MCF 10A (cell line): Measurements from ENCODE around the gene EMCN. TPM values are rescaled to one million over a fixed set of nuclear protein-coding genes. Genes with fewer than 3 reads are reported as not detected.

ENCODE experiments used
- BruUV-seq: library from RNA; stranded (reverse); fragments of 400-500 nt; replicated peaks from 2 replicates; lab custom pipeline; 2021; lab: Mats Ljungman, UMichigan
- CTCF ChIA-PET: fragments of 300-600 bp; sonication (Branson Sonifier 250); formaldehyde crosslinking; extraction: SDS; loops from one replicate; lab custom pipeline; 2021; ENCODE audit warnings: antibody characterized with exemption, inconsistent platforms; lab: Yijun Ruan, JAX
- POLR2A ChIA-PET: fragments of 300-600, 350-650 bp; sonication (Branson Sonifier 250); formaldehyde crosslinking; extraction: SDS; loops from one replicate; lab custom pipeline; 2020; ENCODE audit warnings: antibody characterized with exemption, inconsistent platforms; lab: Yijun Ruan, JAX
- DNase-seq: peaks from one replicate; pipeline ENCODE4 v3.0.0-alpha.2; 2018; ENCODE audit not compliant: unreplicated experiment
- H3K27ac Mint-ChIP-seq: one replicate; pipeline ENCODE4 v1.8.0; 2022; ENCODE audit warnings: mild to moderate bottlenecking, low read depth, mixed read lengths; ENCODE audit not compliant: unreplicated experiment
- H3K27me3 Mint-ChIP-seq: one replicate; pipeline ENCODE4 v1.8.0; 2022; ENCODE audit warnings: mixed read lengths; ENCODE audit not compliant: insufficient read depth, unreplicated experiment
- H3K36me3 Mint-ChIP-seq: one replicate; pipeline ENCODE4 v1.8.0; 2022; ENCODE audit warnings: mild to moderate bottlenecking, moderate library complexity, mixed read lengths; ENCODE audit not compliant: insufficient read depth, unreplicated experiment
- H3K4me1 Mint-ChIP-seq: one replicate; pipeline ENCODE4 v1.8.0; 2022; ENCODE audit warnings: mixed read lengths; ENCODE audit not compliant: insufficient read depth, unreplicated experiment
- H3K4me3 Mint-ChIP-seq: one replicate; pipeline ENCODE4 v1.8.0; 2022; ENCODE audit warnings: mild to moderate bottlenecking, moderate library complexity, mixed read lengths; ENCODE audit not compliant: unreplicated experiment
- H3K9me3 Mint-ChIP-seq: one replicate; pipeline ENCODE4 v1.8.0; 2022; ENCODE audit warnings: mixed read lengths; ENCODE audit not compliant: unreplicated experiment
- intact Hi-C: fragments of 100-400 bp; cut with micrococcal nuclease; formaldehyde crosslinking; loops from 2 replicates; pipeline ENCODE4 v1.14.1; 2022
- total RNA-seq: library from RNA; stranded (reverse); gene quantifications from 2 replicates; pipeline ENCODE4 v1.2.3, GENCODE V29; 2022
- TF ChIP-seq, protein P1 (sequence below): fragments of 200-600 bp; IDR thresholded peaks from one replicate; pipeline ENCODE4 v1.8.0; 2022; ENCODE audit warnings: antibody characterized with exemption, mild to moderate bottlenecking; ENCODE audit not compliant: unreplicated experiment

The EMCN gene
- total RNA-seq, 1 experiment from 2014 or later = not detected

DNA sequence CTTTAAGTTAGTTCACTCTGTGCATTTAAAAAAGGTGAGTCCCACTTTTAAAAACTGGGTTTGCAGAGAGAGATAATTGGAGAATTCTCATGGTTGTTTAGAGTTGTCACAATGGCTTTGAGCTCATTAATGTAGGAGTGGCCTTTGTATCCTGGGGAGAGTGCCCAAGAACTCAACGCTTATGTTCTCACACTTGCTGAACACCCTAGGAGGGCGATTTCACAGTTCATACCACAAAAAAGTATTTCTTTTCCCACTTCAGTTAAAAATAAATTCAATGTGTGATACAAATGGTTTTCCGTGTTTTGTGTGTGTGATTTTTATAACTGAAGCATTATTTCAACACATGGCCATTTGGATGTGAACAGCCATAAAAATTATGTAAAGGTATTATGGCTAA lies 8.4 kb downstream of the EMCN start:
- Mint-ChIP-seq H3K36me3 (no peaks in the 10 kb centered on the region), H3K4me1 (no peaks in the 10 kb centered on the region), H3K4me3 (no peak overlapping the region), H3K27ac (no peak overlapping the region), H3K27me3 (no peaks in the 10 kb centered on the region), H3K9me3 (peaks cover 5% of the 10 kb centered on the region)
- no peak for DNase-seq
- BruUV-seq = no TSS peak
- TF ChIP-seq, protein P1, sequence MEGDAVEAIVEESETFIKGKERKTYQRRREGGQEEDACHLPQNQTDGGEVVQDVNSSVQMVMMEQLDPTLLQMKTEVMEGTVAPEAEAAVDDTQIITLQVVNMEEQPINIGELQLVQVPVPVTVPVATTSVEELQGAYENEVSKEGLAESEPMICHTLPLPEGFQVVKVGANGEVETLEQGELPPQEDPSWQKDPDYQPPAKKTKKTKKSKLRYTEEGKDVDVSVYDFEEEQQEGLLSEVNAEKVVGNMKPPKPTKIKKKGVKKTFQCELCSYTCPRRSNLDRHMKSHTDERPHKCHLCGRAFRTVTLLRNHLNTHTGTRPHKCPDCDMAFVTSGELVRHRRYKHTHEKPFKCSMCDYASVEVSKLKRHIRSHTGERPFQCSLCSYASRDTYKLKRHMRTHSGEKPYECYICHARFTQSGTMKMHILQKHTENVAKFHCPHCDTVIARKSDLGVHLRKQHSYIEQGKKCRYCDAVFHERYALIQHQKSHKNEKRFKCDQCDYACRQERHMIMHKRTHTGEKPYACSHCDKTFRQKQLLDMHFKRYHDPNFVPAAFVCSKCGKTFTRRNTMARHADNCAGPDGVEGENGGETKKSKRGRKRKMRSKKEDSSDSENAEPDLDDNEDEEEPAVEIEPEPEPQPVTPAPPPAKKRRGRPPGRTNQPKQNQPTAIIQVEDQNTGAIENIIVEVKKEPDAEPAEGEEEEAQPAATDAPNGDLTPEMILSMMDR = no peak
- POLR2A ChIA-PET = interaction anchor here (0.7 kb wide), 1 partner anchor 35 kb away, joined by 3 read pairs; no protein-coding TSS in a partner anchor
- CTCF ChIA-PET = no interaction called here
- intact Hi-C loops = no loop called here

GRCh38 chr4:100508691-100509090 lies 9.1 kb downstream of the EMCN start:
- BruUV-seq = no TSS peak
- no peaks in the 10 kb centered on the region for H3K27me3 Mint-ChIP-seq
- no peak overlapping the region for H3K27ac Mint-ChIP-seq
- TF ChIP-seq, protein P1 = no peak
- H3K9me3 Mint-ChIP-seq = no peaks in the 10 kb centered on the region
- no peaks in the 10 kb centered on the region for H3K4me1 Mint-ChIP-seq
- no peak overlapping the region for H3K4me3 Mint-ChIP-seq
- no peaks in the 10 kb centered on the region for H3K36me3 Mint-ChIP-seq
- ChIA-PET POLR2A (interaction anchor here (0.7 kb wide), 1 partner anchor 36 kb away, joined by 3 read pairs; no protein-coding TSS in a partner anchor), CTCF (no interaction called here)
- DNase-seq = no peak
- intact Hi-C loops = no loop called here

- Mint-ChIP-seq H3K27ac (no peak overlapping the region), H3K9me3 (no peaks in the 10 kb centered on the region), H3K27me3 (no peaks in the 10 kb centered on the region), H3K4me3 (no peak overlapping the region), H3K36me3 (no peaks in the 10 kb centered on the region), H3K4me1 (no peaks in the 10 kb centered on the region)
- intact Hi-C loops = no loop called here
- CTCF ChIA-PET = no interaction called here
- TF ChIP-seq, protein P1 = no peak
- no TSS peak for BruUV-seq
- DNase-seq = no peak
- POLR2A ChIA-PET = interaction anchor here (0.7 kb wide), 1 partner anchor 17 kb away, joined by 3 read pairs; no protein-coding TSS in a partner anchor
Observed at GRCh38 chr4:100504086-100504874, 13.5 kb downstream of the EMCN start.

- H3K4me1 Mint-ChIP-seq = peaks cover 5% of the 10 kb centered on the region
- CTCF ChIA-PET = interaction anchor here (0.7 kb wide), 2 partner anchors 340 to 344 kb away, joined by 6 to 9 read pairs; no protein-coding TSS in a partner anchor
- POLR2A ChIA-PET = interaction anchor here (0.6 kb wide), 1 partner anchor 41 kb away, joined by 5 read pairs; no protein-coding TSS in a partner anchor
- TF ChIP-seq, protein P1 = no peak
- H3K27ac Mint-ChIP-seq = no peak overlapping the region
- no peak overlapping the region for H3K4me3 Mint-ChIP-seq
- no peaks in the 10 kb centered on the region for H3K9me3 Mint-ChIP-seq
- BruUV-seq = no TSS peak
- no peaks in the 10 kb centered on the region for H3K27me3 Mint-ChIP-seq
- intact Hi-C loops = no loop called here
- no peaks in the 10 kb centered on the region for H3K36me3 Mint-ChIP-seq
- DNase-seq = no peak
Observed at GRCh38 chr4:100497791-100498190, 20.0 kb downstream of the EMCN start.
